Activated CD4-positive, CD25-positive, alpha-beta regulatory T cell treated with anti-CD3 and anti-CD28 coated beads, Interleukin-2, amount 50 U/mL, for 24 hours (primary cell): ENCODE measurements around the gene SLC6A7.

Source experiments
- ATAC-seq, 2 donors: fragments of 150-1000 bp; cut with Tn5 transposase; one replicate each; pipeline ENCODE4 v1.10.0; 2021; ENCODE audit warnings: mild to moderate bottlenecking in 1 of 2, moderate library complexity in 1 of 2

The SLC6A7 gene

GRCh38 chr5:150195736-150196485 is 6.0 kb downstream of the SLC6A7 start:
- no peak for ATAC-seq

DNA sequence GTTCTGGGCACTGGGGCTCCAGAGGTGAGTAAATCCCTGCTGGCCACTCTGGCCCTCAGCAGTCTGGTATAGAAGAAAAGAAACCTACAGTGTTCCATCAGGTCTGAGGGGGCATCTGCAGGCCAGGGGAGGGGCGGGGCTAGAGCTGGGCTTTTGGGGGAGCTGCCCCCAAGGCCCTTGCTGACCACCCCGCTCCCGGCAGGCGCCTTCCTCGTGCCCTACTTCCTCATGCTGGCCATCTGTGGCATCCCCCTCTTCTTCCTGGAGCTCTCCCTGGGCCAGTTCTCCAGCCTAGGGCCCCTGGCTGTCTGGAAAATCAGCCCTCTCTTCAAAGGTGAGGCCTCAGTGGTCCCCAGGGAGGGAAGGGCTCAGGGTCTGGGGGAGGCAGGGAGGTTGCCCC is 6.7 kb downstream of the SLC6A7 start:
- ATAC-seq = no peak

DNA sequence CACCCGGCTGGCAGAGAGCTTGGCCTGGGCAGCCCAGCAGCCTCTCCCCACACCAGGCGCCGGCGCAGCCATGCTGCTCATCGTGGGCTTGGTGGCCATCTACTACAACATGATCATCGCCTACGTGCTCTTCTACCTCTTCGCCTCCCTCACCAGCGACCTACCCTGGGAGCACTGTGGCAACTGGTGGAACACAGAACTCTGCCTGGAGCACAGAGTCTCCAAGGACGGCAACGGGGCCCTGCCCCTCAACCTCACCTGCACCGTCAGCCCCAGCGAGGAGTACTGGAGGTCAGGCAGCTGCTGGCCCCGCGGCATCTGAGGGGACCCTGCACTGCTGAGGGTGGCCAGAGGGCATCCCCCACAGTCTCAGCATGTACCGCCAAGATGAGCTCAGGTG is 7.1 kb downstream of the SLC6A7 start:
- peak in 1 of 2 donors; percentile 8 for ATAC-seq

- ATAC-seq = no peak
Measured at GRCh38 chr5:150197476-150197875, 7.6 kb downstream of the SLC6A7 start.

- ATAC-seq = no peak
Measured at GRCh38 chr5:150202501-150202900, 12.6 kb downstream of the SLC6A7 start.

DNA sequence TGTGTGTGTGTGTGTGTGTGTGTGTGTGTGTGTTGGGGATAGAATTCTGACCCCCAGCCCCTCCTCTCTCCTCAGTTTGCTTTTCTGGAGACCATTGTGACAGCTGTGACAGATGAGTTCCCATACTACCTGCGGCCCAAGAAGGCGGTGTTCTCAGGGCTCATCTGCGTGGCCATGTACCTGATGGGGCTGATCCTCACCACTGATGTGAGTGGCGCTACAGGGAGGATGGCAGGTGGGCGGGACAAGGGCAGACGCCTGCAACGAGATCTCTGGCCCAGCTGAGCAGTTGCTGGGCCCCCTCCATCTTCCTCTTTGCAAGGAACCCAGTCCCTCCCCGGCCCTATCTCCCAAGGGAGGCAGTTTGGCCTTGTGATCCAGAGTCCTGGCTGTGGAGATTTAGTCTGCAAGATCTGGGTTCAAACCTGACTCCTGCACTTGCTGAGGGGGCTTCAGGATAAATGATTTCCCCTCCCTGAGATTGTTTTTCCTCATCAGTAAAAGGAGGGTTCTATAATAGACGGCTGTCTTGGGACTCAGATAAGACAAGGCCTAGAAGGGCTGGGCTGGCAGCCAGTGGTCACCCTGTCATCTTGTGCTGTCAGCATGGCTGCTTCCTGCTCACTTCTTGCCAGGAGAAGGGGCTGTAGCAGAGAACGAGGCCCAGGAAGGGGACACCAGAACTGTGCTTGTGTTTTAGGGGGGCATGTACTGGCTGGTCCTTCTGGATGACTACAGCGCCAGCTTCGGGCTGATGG is 14.1 kb downstream of the SLC6A7 start:
- ATAC-seq = no peak

GRCh38 chr5:150204590-150204960 is 14.7 kb downstream of the SLC6A7 start:
- no peak for ATAC-seq

DNA sequence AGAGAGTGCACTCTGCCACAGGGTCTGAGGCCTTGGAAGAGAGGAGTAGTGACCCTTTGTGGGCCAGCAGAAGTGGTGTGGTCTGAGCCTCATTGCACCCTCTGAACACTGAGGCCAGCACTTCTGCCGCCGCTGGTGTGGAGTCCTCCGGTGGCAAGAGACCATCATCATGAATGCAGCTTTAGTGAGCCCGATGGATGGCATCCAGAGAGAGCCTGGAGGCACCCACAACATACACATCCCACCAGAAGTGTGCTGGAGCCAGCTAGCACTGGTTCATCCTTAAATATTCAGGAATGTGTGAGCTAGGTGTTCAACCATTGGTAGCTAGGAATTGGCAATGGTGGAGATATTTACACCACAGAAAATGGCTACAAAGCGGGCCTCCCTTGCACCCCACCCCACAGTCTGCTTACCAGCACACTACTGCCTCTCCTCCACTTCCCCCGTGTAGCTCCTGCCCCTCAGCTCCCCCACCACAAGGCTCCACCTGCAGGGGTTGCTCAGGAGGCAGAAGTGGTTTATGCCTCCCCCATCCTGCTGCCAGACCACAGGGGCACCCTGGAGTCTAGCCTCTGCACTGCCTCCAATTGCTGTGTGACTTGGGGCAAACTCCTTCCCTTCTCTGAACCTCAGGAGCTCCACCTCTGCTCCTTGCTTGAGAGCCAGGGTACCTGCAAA is 16.4 kb downstream of the SLC6A7 start:
- no peak for ATAC-seq

- no peak for ATAC-seq
Measured at GRCh38 chr5:150206779-150207115, 16.9 kb downstream of the SLC6A7 start.

- ATAC-seq = no peak
Measured at GRCh38 chr5:150208187-150209098, 18.6 kb downstream of the SLC6A7 start.

- ATAC-seq = no peak
Measured at GRCh38 chr5:150209099-150209635, 19.3 kb downstream of the SLC6A7 start.

- ATAC-seq = no peak
Measured at GRCh38 chr5:150210644-150211043, 20.8 kb downstream of the SLC6A7 start.

DNA sequence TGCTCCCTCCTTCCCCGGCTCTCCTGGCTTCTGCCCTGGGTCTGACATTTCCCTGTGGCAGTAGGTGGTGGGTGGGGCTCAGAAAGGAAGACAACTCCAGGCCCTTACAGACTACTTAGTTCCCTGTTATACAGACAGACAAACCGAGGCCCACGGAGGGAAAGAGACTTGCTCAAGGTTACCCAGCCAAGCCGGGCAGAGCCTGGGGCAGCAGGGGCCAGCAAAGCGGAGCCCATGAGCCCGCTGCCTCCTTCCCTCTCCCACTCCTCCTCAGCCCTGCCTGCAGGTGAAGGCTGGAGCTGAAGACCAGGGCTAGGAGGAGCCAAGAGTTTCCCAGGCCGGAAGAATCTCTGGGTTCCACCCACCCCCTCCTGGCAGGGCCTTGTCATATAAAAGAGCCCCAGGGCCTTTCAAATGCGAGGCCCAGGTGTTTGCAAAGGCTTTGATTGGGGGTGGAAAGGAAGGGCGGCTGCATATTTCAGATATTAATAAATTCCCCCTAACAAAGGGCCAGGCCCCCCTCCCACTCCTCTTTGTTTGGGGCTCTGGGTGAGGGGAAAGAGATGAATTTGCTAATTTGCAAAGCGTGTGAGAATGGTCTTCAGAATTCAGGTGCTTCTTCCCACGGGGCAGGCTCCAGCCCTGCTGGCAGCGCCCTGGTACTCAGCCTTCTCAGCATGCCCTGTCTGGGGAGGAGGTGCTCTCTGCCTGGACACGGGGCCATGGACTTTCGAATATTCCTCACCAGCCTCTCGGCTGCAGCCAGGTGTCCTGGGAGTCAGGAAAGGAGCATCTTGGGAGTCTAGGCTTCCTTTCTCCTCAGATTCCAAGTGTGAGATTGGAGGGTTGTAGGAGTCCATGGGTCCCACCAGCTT is 21.5 kb downstream of the SLC6A7 start:
- ATAC-seq = no peak

GRCh38 chr5:150213530-150213929 is 23.7 kb downstream of the SLC6A7 start:
- ATAC-seq = no peak

GRCh38 chr5:150214289-150214688 is 24.4 kb downstream of the SLC6A7 start:
- ATAC-seq = no peak

DNA sequence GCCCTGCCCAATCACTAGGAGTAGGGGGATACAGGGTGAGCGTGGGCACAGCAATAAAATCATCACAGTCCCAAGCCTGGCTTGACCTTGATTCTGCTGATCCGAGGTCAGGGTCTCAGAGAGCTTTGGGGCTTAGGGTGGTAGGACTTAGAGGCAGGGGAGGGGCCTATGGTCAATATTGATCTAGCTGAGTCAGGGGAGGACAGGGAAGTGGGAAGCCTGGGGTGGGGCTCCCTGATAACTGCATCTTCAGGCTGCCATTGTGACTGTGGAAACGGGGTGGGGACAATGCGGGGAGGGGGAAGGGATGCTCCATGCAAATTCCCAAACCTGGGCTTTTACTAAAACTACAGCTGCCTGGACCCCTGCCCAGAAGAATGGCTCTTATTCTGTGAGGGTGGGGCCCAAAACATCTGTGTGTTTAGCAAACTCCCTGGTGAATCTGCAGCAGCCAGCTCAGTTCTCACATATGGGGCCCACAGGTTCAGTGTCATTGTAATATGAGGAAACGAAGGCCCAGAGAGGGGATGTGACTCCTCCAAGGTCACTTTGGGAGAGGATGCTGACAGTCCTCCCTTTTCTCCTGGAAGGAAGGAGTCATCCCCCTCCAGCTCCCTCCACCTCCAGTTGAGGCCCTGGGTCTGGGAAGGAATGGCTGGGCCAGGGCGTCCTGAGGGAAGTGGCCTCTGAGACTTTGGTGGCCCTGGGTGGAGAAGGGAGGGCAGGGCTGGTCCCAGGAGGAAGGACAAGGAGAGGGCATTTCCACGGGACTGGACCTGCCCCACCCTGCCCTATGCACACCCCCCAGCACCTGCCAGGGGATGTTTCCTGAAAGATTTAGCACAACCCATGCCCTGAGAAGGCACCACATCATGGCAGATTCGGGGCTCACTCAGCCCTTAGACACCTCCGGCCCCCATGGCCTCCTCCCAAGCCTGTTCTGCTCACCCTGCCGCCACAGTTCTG is 26.4 kb downstream of the SLC6A7 start:
- no peak for ATAC-seq

GRCh38 chr5:150217038-150217437 is 27.2 kb downstream of the SLC6A7 start:
- no peak for ATAC-seq

DNA sequence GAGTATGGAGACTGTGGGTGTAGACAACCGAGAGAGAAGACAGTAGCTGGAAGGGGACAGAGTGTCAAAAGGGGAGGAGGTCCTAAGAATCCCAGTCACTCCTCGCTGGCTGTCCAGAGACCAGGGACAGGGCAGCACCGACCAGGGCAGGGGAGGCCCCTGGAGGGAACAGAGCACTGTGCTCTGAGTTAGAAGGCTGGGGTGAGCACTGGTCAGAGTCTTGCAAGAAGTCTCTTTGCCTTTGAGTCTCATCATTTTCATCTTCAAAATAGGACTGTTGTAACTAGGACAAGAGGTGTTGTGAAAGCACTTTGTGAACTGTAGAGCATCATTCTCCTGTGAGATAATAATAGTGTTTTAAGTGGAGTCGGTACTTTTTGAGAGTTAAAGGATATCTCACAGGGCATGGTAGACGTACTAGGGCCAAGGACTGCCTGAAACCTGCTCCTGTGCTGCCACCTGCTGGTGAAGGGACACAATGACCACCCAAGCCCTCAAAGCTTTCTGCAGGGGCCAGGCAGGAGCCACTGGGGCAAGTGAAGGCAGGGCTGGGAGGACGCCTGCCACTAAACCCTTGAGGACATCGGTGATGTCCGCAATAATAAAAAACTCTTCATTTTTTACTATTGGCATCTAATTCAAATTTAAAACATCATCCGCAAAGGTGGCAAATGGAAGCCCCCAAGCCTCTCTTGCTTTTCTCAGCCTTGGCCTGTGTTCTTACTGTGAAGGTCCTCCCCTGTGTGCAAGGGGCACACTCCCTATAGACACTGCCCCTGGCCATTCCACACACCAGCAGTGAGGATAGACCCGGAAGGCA is 28.2 kb downstream of the SLC6A7 start:
- ATAC-seq = peak; percentile 76 to 85

DNA sequence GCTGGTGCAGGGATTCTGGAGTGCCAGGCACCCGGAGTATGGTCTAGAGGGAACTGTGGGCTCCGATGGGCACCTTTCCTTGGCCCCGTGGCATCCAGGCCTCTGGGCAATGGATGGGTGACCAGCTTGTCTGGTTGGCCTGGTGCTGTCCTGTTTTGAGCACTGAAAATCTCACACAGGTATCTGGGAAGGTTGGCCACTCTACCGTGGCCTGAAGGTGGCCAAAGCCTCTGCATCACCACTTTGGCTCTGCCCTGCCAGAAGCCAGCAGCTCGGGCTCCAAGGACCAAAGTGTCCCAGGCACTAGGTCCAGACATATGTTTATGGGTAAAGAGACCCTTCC is 28.8 kb downstream of the SLC6A7 start:
- ATAC-seq = no peak
